HG03045 (cell line): ENCODE measurements around the gene ASIC3.

Experiments used
- ATAC-seq: cut with Tn5 transposase; IDR thresholded peaks from one replicate; pipeline ENCODE4 v1.9.1; 2021; ENCODE audit warnings: mild to moderate bottlenecking, moderate library complexity; ENCODE audit not compliant: unreplicated experiment

Gene ASIC3

DNA sequence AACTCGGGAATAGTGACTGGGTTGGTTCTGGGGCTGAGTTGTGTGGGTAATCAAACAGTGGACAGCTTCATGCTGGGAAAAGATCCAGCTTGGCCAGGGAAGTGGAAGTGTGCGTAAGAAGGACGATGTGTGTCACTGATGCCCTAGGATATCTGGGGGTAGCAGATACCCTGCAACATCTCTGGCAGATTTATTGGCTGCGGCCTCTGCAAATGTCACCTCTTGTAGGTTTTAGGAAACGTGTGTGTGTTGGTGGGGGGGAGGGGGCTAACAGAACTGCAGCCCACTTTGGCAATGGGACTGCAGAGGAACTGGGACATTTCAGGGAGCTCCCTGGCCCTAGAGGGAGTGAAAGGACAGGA lies 37.0 kb downstream of the ASIC3 start:
- ATAC-seq: no peak

DNA sequence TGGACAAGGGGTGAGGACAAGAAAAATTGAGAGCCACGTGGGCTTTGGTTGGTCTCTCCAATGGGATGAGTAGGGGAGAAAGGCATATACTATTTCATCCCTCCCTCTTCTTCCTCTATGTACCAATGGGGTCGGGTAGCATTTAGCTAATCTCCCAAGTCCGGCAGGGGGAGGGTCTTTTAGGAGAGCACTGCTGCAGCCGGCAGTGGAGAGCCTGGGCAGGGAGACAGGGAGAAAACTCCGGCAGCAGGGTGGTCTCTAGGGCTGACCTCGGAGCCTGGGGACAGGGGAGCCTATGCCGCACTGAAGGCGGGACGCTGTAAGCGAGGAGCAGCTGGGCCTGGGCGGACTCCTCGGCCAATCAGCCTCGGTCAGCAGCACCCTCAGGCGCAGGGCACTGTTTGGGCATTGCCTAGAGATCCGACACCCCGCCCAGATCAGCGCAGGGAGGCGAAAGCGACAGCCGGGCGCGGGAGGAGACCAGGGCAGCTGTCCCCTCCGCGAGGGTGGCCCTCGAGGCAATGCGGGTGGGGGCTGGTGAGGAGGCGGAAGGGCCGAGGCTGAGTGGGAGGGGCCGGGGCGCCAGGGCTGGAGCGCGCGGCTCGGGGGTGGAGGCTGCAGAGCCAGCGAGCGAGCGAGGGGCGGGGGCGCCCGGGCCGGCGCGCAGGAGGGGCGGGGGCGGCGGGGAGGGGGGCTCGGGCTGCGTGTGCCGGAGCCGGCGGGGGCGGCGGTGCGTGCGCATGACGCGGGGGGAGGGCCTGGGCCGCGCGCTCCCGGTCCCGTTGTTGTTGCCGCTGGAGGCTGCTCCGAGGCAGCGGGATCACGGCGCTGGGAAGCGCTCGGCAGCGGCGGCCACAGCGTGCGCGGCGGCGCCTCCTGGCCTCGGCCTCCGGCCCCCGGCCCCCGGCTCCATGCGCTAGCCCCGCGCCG lies 37.6 kb downstream of the ASIC3 start, which contains the start of gene AGAP3:
TSS of gene AGAP3 (plus strand) at position 785 of the 930 bp plus-strand sequence. CDS start 267 bp downstream, outside the sequence.
- peak; percentile 48 for ATAC-seq

DNA sequence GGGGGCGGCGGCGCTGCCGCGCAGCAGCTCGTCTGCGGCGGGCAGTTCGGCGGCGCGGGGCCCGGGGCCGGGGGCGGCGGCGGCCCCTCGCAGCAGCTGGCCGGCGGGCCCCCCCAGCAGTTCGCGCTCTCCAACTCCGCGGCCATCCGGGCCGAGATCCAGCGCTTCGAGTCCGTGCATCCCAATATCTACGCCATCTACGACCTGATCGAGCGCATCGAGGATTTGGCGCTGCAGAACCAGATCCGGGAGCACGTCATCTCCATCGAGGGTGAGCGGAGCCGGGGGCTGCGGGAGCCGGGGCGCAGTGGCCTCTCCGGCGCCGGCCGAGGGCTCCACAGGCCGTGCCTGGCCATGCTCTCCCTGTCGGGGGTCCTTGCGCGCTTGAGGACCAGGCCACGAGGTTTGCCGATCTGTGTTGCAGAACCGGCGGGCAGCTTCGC lies 38.5 kb downstream of the ASIC3 start:
- ATAC-seq: no peak

DNA sequence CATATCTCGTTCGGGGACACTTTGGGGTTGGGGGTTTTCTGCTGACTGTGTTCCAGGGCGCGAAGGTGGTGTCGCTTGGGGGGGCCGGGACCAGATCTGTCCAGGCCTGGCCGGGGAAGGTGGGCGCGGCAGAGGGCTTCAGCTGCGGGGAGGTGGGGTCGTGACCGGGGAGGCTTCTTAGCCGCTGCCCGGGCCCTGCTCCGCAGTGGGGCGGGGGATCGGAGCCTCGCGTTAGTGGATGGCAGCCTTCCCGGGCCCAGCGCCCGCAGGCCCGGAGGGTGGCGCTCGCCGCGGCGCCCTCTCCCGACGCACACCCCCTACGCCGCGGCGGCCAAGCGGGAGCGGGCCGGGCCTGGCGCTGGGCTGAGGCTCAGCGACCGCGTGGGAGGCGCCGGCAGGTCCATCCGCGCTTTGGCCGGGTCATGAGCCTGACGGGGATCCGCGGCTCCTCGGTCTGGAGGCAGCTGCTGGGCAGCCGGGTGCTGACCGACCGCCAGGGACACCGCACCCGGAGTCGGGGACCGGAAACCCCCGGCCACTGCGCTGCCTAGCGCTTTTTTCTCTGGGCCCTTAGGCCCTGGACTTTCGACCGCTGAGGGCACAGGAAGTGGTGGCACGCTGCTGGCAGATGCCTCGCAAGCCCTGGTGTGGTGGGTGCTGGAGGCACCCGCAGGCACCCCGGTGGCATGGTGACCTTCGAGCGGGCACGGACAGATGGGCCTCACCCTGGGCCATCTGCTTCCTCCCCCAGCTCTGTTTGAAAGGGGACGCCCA lies 39.1 kb downstream of the ASIC3 start:
- ATAC-seq: no peak

DNA sequence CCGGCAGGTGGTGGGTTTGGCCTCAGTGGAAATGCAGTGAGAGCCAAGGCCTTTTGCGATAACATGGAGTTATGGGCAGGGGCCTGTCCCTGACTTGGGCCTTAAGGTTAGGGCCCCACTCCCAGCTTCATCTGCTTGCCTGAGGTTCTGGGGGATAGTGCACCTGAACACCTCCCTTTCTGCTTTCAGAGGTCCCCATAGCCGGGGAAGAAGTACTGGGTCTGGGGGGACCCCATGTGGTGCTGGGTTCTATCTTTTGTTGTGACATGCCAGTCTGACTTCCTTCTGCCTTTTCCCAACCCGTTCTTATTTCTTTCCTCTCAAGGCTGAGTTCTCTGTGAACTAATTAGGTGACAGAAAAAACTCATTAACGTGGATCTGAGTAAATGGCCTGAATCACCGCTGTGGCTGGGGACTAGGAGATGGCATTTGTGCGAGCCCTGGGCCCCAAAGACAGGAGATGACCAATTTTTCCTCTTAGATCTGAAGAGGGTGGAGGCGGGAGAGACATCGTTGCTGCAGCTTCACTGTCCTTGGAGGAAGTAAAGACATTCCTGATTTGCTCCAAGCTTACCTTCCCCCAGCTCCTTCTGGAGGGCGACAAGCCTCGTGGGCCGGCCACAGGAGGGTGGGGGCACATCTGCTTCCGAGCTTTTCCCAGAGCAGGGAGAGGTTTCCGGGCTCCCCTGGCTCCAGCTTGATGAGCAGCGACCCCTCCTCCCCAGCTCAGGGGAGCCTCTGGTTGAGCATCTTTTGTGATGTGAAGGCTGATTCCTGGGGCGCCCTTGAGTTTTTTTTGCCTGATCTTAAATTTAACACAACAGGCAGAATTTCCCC lies 39.9 kb downstream of the ASIC3 start:
- ATAC-seq: no peak

DNA sequence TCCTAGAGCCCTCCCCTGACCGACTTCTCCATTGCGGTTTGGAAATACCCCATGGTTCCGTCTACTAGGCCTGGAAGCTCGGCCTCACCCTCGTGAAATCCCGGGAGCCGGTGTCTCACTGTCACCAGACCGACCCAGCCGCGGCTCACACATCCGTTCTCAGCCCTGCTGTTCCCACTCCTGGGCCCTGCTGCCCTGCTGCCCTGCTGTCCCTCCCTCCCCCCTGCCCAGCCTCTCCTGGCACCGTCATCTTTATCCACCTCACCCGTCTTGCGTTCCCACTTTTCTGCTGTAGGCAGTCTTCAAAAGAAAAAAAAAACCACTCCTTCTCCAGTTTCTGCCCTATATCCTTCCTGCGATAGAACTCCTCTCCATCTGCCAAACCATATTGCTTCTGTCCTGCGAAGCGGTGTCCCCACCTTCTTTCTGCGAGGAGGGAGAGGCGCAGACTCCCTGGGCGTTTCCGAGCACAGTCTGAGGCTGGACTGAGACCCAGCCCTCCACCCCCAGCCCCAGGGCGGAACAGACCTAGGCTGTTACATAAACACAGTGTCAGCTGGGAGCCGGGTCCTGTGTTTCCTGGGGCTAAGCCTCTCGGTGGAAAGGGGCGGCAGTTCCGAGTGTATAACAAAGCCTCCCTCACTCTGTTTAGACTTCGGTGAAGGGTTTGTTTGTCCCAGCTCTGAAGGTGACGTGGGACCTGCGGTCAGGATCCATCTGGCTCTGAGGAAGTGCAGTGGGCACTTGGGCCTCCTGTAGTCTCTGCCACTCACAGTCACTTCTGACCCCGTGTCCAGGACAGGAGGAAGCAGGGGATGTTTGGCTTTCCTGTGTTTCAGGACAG lies 40.7 kb downstream of the ASIC3 start:
- no peak for ATAC-seq

DNA sequence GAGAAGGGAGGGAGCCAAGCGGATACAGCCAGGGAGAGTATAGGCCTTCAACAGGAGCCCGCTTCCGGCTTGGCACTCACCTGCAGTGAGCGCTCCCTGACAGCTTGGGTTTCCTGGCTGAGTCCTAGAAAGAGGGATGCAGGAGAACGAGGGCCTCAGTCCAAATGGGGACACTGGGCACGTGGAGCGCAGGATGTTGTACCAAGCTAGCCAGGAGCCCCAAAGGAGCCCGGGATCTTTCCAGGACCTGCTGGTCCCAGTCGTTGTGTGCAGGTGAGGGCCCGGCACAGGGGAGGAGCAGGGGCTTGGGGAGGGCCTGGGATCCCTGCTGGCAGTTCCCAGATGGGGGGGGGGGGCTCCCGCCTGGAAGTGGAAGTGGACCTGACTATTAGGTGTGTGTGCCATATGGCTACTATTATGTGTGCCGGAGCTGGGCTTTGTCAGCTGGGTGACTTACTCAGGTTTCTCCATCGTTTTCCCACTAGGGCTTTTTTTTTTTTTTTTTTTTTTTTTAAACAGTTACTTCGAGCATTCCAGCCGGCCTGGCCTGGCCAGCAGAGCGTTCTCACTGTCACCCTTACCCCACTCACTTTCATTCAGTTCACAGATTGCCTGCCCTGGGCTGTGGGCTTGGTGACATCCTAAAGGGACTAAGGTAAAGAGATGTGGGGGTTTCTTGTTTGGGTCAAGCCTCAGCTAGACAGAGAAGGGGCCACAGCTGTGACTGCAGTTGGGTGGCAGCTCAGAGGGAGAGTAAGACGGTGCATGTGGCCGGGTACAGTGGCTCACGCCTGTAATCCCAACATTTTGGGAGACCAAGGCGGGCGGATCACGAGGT lies 41.8 kb downstream of the ASIC3 start:
- no peak for ATAC-seq

DNA sequence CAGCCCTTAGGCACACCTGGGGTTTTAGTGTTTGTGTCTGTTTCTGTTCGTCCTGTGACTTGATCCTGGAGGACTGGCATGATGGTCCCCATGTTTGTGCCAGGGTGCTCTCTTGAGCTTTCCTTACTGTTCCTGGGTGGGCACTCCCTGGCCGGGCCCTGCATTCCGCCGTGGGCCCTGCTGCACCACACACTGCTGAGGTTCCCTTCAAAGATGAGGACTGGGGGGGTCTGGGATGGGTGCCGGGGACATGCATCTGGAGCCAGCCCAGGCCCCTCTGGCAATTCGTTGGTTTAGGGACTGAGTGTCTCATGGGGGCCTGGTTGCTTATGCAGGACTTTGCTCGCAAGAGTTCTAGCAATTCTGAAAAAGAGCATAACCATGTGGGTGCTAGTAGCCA lies 42.7 kb downstream of the ASIC3 start:
- ATAC-seq: no peak

DNA sequence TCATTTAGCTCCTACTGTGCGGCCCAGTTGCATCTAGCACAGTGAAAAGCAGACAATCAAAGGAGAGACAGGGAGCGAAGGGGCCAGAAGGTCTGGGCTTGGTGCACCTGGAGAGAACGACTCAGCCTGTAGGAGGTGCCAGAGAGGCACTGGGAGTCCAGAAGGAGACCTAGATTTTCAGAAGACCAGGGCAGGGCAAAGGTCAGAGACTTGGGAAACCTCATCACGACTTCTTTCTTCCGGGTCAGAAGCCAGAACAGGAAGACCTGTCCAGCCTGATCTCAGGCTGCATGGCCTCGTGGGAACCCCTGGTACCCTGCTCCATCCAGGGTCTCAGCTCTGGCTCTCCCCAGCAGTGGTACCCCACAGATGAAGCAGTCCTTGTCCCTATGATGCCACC lies 43.1 kb downstream of the ASIC3 start:
- ATAC-seq: no peak

DNA sequence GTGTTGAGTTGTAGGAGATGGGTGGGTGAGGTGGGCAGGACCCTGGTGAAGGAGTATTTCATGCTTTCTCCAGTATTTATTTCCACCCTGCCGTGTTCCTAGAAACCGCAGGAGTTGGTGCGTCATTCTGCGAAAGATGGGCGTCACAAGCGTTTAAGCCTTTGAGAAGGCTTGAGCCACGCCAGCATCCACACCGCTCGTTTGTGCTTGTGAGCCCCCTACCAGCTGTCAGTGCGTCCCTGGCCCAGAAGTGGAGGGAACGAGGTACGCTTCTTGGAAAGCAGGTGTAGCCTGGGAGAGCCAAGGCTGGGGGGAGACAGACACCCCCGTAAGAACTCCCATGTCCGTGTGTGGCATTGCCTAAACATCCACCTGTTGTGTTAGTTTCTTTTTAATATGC lies 43.7 kb downstream of the ASIC3 start:
- ATAC-seq: no peak

DNA sequence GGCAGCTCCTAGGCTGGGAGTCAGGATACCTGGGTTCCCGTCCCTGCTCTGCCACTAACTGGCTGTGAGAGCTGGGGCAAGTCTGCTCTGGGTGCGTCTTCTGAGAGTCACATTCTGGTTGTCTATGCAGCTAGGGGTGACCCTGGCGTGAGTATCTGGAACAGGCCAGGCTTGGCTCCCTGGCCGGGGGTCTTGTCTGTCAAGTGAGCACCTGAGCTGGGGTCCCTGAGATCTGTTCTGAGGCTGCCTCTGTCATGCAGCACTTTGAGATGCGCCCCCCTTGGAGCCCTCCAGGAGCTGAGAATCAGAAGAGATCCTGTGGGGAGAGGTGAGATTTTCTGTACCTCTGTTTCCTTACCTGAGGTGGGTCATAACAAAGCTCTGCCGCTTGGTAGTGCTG lies 45.4 kb downstream of the ASIC3 start:
- ATAC-seq: no peak

DNA sequence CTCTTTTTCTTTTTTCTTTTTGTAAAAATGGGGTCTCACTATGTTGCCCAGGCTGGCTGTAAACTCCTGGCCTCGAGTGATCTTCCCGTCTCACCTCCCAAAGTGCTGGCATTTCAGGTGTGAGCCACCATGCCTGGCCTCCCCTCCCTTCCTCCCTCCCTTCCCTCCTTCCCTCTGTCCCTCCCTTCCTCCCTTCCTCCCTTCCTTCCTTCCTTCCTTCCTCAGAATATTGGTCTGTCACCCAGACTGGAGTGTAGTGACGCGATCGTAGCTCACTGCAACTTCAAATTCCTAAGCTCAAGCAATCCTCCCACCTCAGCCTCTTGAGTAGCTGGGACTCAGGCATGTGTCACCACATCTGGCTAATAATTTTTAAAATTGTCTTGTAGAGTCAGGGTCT lies 46.3 kb downstream of the ASIC3 start:
- ATAC-seq: no peak

DNA sequence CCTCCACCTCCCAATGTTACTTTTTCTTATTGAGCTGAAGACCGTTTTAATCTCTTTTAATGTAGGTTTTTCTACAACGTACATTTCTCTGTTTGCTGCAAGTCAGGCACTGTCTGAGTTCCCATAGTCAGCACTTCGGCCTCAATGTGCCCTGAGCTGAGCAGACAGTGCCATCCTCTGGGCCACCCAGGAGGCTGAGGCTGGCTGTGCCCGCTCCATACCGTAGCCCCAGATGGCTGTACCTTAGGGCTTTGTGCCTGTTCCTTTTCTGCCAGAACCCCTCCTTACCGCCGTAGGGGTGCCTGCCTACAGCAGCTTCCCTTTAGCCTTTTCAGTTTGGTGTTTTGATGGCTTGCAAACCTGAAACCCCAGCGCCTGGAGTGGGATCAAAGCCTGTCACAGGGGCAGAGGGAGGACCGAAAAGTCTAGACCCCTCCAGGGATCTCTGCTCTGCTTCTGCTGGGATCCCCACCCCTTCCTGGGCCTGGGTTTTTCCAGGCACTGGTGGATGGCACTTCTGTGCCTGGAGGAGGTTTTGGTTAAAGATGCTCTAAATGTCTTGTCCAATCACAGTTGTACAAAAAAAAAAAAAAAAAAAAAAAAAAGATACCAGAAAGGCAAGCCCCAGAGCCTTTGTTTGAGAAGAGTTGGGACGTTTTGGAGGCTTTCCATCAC lies 46.9 kb downstream of the ASIC3 start:
- ATAC-seq: no peak

DNA sequence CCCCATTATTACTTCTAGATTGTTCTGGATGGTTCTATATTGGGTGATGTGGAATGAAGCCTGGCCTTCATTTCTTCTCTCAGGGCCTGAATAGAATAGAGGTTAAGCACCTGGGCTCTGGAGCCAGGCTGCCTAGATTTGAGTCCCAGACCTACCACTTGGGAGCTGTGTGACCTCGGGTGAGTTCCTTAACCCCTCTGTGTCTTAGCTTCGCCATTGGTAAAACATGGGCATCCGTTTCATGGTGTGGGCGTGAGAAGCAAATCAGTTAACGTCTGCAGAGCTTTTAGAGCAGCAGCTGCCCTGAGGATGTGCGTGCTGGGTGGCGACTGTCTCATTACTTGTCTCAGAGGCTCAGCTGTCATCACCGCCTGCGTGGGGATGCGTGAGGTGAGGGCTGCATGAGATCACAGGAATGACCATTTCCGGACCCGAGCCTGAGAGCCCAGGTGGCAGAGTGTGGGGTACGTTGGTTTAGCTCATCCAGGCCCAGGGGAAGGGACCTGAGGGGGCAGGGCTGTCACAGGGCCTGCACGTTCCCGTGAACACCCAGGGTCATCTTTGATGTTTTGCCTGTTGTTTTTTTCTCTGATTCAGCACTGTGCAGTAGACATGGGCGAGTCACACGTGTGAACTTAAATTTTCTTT lies 47.6 kb downstream of the ASIC3 start:
- no peak for ATAC-seq

DNA sequence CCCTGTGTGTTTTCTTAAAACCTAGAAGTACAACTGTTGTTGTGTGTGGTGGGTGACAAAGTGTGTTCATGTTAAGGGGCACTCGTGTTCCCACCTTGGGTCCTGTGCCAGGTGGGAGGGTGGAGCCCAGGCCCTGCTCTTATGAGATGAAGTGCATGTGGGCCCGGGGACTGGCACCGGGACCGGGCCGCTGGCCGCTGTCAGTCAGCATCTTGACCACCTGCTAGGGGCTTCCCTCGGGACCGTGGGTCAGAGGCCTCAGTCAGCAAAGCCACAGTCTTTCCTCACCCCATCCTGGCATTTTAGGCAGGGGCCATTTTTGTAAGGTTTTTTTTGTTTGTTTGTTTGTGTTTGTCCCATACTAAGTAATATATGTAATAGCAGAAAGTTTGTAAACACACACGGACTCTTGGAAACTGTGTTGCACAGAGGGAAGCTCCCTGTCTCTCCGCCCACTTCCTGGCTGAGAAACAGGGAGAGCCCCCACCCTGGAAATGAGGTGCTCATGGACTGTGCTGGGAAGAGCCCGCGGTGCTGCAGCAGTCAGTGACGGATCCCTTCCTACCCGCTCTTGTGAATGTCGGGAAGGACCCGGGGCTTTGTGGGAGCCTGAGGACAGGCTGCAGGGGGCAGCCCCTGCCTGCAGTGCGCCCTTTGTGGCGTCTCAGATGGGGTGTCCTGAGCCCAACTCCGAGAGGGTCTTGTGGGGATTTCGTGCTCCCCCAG lies 51.3 kb downstream of the ASIC3 start:
- ATAC-seq: no peak

DNA sequence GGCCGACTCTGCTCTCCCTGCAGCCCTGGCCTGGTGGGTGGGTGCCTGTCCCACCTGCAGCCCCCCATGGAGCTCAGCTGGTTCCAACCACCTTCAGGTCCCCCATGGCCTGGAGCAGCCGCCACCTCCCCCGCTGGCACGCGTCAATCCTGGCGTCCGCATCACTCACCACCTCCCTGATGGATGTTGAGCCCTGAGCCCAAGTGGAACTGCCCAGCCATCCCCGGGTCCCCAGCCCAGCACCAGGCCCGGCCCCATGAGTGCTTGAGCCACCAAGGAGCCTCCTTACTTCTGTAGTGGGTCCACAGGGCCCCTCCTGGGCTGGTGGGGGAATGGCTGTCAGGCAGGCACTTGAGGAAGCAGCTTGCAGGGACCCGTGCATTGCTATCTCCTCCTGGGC lies 52.6 kb downstream of the ASIC3 start:
- no peak for ATAC-seq

DNA sequence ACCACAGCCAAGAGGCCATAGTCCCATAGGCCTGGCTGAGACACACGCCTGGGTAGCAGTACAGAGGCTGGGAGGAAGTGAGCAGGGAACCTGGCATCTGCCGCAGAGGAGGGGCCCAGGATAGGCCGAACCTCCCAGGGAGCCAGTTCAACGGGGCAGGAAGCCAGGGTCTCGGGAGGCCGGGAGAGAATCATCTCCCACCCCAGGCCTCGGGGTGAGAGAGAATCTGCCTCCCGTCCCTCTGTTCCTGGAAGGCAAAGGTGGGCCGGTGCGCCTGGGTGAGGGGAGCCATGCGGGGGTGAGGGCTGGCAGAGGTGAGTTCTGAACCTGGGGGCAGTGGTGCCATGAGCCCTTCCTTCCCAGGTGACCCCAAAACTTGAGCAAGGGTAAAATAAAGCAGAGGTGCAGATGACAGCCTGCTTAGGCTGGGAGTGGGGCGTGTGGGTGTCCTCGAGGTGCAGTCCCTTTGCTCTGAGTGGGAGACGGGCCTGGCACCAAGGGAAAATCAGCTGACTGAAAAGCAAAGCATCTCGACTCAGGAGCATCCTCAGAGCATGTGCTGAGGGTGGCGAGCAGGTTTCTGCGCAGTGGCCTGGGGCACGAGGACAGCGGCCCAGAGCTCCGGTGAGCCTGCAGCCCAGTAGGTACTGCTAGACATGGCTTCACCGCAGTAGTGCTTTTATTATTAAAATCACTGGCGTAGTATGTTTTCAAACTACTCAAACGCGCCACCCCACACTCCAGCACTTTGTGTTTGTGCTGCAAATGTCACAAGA lies 53.5 kb downstream of the ASIC3 start:
- no peak for ATAC-seq
